ENCODE measurements around the gene PSORS1C1. TPM values are rescaled to one million over a fixed set of nuclear protein-coding genes. Genes with fewer than 3 reads are reported as not detected.

Gene PSORS1C1
- polyA plus RNA-seq, 3 donors from 2014 or later: not detected

GRCh38 chr6:31144296-31144969 lies 29.8 kb downstream of the PSORS1C1 start:
- Mint-ChIP-seq H3K4me3 (no peak overlapping the region), H3K4me1 (no peaks in the 10 kb centered on the region), H3K27ac (no peak overlapping the region), H3K36me3 (peaks cover 0 to 10% (median 0%) of the 10 kb centered on the region in 3 donors), H3K27me3 (ENCODE audit: low read depth in 3 of 3) (peaks cover 0 to 2% (median 1%) of the 10 kb centered on the region in 3 donors), H3K9me3 (no peaks in the 10 kb centered on the region)
- DNase-seq: no peak

DNA sequence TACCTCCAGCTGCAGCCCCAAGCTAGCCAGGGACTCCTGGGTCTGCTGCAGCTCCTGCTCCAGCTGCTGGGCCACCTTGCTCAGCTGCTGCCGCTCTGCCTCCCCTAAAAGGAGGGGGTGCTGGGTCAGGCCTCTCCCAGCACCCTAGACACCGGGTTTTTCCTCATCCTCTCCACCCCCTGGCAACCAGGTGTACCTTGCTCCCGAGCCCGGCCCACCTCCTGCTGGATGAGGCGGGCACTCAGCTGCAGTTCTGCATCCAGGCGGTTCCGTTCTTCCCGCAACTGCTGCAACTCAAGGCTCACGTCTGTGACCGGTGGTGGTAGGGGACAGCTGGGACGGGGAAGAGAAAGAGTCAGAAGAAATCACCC lies 30.4 kb downstream of the PSORS1C1 start:
- no peak for DNase-seq
- Mint-ChIP-seq H3K4me1 (no peaks in the 10 kb centered on the region), H3K27ac (no peak overlapping the region), H3K27me3 (ENCODE audit: low read depth in 3 of 3) (peaks cover 0 to 2% (median 1%) of the 10 kb centered on the region in 3 donors), H3K36me3 (peaks cover 0 to 10% (median 3%) of the 10 kb centered on the region in 3 donors), H3K4me3 (no peak overlapping the region), H3K9me3 (no peaks in the 10 kb centered on the region)

GRCh38 chr6:31145386-31145785 lies 30.8 kb downstream of the PSORS1C1 start:
- no peak for DNase-seq
- Mint-ChIP-seq H3K9me3 (no peaks in the 10 kb centered on the region), H3K36me3 (peaks cover 0 to 10% (median 3%) of the 10 kb centered on the region in 3 donors), H3K27me3 (ENCODE audit: low read depth in 3 of 3) (peaks cover 0 to 2% (median 1%) of the 10 kb centered on the region in 3 donors), H3K4me3 (no peak overlapping the region), H3K4me1 (no peaks in the 10 kb centered on the region), H3K27ac (no peak overlapping the region)

GRCh38 chr6:31149827-31150447 lies 35.3 kb downstream of the PSORS1C1 start:
- Mint-ChIP-seq H3K27me3 (ENCODE audit: low read depth in 3 of 3) (peaks cover 0 to 3% (median 2%) of the 10 kb centered on the region in 3 donors), H3K4me3 (no peak overlapping the region), H3K4me1 (no peaks in the 10 kb centered on the region), H3K9me3 (no peaks in the 10 kb centered on the region), H3K36me3 (peaks cover 0 to 25% (median 7%) of the 10 kb centered on the region in 3 donors), H3K27ac (no peak overlapping the region)
- DNase-seq: no peak

- peaks cover 0 to 2% (median 0%) of the 10 kb centered on the region in 3 donors for H3K27me3 Mint-ChIP-seq (ENCODE audit: low read depth in 3 of 3)
Observed at GRCh38 chr6:31152781-31153180, 38.2 kb downstream of the PSORS1C1 start.

DNA sequence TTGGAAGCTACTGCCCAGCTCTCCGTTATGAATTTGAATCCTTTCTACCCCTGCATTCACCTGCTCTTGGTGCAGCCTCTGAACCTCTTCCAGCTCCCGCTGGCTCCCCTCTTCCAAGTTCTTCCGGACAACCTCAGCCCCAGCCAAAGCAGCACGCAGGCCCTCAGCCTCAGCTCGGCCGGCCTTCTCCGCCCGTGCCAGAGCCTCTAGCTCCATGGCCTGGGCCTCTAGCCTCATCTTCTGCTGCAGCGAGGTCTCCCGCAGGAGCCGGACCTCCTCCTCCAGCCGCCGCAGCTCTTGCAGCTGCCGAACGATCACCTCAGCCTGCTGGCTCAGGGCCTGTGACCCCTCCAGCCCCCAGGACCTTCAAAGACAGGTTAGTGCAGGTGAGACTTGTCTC lies 39.8 kb downstream of the PSORS1C1 start:
- H3K36me3 Mint-ChIP-seq: peaks cover 0 to 20% (median 7%) of the 10 kb centered on the region in 3 donors
- H3K4me1 Mint-ChIP-seq: peaks cover 20 to 26% of the 10 kb centered on the region in 2 donors
- peaks cover 2 to 6% (median 2%) of the 10 kb centered on the region in 3 donors for H3K27me3 Mint-ChIP-seq (ENCODE audit: low read depth in 3 of 3)
- no peak for DNase-seq
- no peak overlapping the region for H3K27ac Mint-ChIP-seq
- H3K4me3 Mint-ChIP-seq: no peak overlapping the region
- no peaks in the 10 kb centered on the region for H3K9me3 Mint-ChIP-seq

More at GRCh38 chr6:31152781-31153180, 38.2 kb downstream of the PSORS1C1 start:
- Mint-ChIP-seq H3K4me1 (peaks cover 9% of the 10 kb centered on the region in 2 donors), H3K27ac (no peak overlapping the region), H3K9me3 (no peaks in the 10 kb centered on the region), H3K36me3 (peaks cover 0 to 20% (median 7%) of the 10 kb centered on the region in 3 donors), H3K4me3 (no peak overlapping the region)
- no peak for DNase-seq

DNA sequence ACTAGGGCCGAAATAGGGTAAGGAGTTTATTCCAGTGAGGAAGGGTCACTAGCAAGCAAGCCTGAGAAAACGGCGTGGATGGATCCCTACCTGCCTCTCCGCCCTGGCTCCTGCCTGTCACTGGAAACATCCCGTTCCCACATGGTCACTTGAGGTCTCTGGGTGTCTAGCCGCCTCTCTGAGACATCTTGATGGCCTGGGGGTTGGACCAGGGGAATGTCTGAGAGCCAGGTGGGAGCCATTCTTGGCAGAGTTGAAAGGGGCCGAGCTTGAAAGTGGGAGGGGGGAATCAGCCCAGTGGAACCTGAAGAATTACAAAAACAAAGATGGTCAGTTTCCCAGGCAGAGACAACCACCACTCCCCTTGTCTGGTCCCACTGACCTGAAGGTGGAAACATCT lies 42.0 kb downstream of the PSORS1C1 start:
- no peak for DNase-seq
- peaks cover 2 to 7% (median 2%) of the 10 kb centered on the region in 3 donors for H3K27me3 Mint-ChIP-seq (ENCODE audit: low read depth in 3 of 3)
- peaks cover 25 to 32% of the 10 kb centered on the region in 2 donors for H3K4me1 Mint-ChIP-seq
- no peaks in the 10 kb centered on the region for H3K9me3 Mint-ChIP-seq
- peaks cover 0 to 8% (median 4%) of the 10 kb centered on the region in 3 donors for H3K36me3 Mint-ChIP-seq
- peak overlapping the region in 3 of 5 donors; percentile 93 to 96 (median 94) for H3K4me3 Mint-ChIP-seq
- H3K27ac Mint-ChIP-seq: no peak overlapping the region

DNA sequence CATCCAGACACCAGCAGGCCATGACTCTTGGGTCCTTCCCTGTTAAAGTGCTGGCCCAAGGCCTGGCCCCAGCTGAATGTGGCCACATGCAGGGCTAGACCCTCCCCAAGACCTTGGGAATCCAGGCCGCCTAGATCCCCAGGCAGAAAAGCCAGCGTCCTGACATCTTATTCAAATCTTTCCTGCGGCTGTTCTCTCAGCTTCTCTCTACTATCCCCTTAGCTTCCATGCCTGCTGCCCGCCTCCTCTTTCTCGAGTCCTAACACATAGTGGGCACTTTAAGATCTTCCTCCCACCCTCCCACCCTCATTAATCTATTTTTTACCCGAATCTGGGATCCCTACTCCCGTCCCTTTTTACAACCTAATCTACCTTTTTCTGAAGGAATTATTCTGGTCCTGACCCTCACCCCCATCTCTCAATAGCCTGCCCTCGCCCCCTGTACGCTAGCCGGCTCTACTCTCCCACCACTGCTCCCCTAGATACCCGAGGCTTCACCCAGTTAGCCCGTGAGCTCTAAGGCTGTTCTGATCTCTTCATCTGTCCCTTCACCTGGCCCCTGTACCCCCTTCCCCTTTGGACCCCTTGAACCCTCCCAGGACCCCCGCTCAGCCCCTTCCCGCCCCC lies 43.0 kb downstream of the PSORS1C1 start, which contains the start of gene CCHCR1:
CCHCR1 (minus strand) TSS at position 290 of the 627 bp plus-strand sequence; CDS start at position 88, 202 bp downstream.
- peak within 1 kb of the TSS; percentile 84 to 96 (median 93) for H3K4me3 Mint-ChIP-seq
- peak within 1 kb of the TSS; percentile 82 to 98 (median 84) for H3K27ac Mint-ChIP-seq
- H3K4me1 Mint-ChIP-seq: peaks cover 25 to 32% of the 10 kb centered on the region in 2 donors
- no peak for DNase-seq
- no peaks in the 10 kb centered on the region for H3K9me3 Mint-ChIP-seq
- H3K36me3 Mint-ChIP-seq: peaks cover 0 to 7% (median 3%) of the 10 kb centered on the region in 3 donors
- H3K27me3 Mint-ChIP-seq (ENCODE audit: low read depth in 3 of 3): peaks cover 2 to 7% (median 2%) of the 10 kb centered on the region in 3 donors

DNA sequence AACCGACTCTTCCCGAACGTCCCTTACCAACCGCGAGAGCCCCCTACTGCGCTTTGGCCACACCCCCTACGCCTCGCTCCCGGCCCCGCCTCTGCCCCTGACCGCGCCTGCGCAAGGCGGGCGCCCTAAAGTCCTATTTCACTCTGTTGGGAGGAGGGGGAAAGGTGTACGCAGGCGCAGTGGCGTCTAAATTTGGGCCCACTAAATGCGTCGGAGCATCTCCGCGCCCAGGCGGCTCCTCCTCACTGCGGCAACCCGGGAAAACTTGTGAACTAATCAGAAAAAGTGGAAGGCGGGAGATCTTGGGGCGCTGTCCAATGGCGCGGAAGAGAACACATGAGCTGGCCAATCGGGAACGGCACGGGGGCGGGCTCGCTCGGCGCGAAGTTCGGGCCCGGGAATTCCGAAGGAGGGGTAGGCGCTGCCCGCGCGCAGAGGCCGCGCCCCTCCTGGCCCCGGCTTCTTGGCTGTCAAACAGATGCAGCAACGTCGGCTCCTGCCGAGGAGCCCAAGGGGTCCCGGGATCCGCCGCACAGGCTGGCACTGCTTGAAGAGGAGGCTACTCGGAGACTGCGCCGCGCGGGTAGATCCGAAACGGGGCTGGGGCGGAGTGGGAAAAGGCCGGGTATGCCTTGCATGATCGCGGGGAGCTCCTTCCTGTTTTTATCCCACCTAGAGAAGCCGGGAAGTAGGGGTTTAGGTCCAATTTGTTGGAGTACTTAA lies 43.7 kb downstream of the PSORS1C1 start, which contains the start of gene TCF19:
TCF19 (plus strand) TSS at position 450 of the 723 bp plus-strand sequence. CDS start 881 bp downstream, outside the sequence.
- peak within 1 kb of the TSS; percentile 84 to 96 (median 93) for H3K4me3 Mint-ChIP-seq

GRCh38 chr6:31158863-31159855 lies 44.6 kb downstream of the PSORS1C1 start:
- Mint-ChIP-seq H3K4me3 (peak overlapping the region; percentile 84 to 96 (median 93)), H3K4me1 (peaks cover 25 to 32% of the 10 kb centered on the region in 2 donors), H3K27me3 (ENCODE audit: low read depth in 3 of 3) (peaks cover 2 to 7% (median 2%) of the 10 kb centered on the region in 3 donors), H3K27ac (peak overlapping the region; percentile 82 to 98 (median 84)), H3K9me3 (no peaks in the 10 kb centered on the region), H3K36me3 (no peaks in the 10 kb centered on the region)
- peak in 1 of 3 donors; percentile 21 for DNase-seq

More for the DNA sequence above, 43.7 kb downstream of the PSORS1C1 start, which contains the start of gene TCF19:
- H3K9me3 Mint-ChIP-seq: no peaks in the 10 kb centered on the region
- H3K27me3 Mint-ChIP-seq (ENCODE audit: low read depth in 3 of 3): peaks cover 2 to 7% (median 2%) of the 10 kb centered on the region in 3 donors
- peaks cover 0 to under 1% (median 0%) of the 10 kb centered on the region in 3 donors for H3K36me3 Mint-ChIP-seq
- DNase-seq: peak; percentile 98 to 99 (median 98)
- H3K27ac Mint-ChIP-seq: peak within 1 kb of the TSS; percentile 82 to 98 (median 84)
- peaks cover 25 to 32% of the 10 kb centered on the region in 2 donors for H3K4me1 Mint-ChIP-seq

GRCh38 chr6:31161216-31162126 lies 46.9 kb downstream of the PSORS1C1 start:
- DNase-seq: no peak
- H3K27ac Mint-ChIP-seq: peak overlapping the region in 1 of 6 donors; percentile 71
- H3K4me1 Mint-ChIP-seq: peaks cover 25 to 32% of the 10 kb centered on the region in 2 donors

More at GRCh38 chr6:31161216-31162126, 46.9 kb downstream of the PSORS1C1 start:
- no peaks in the 10 kb centered on the region for H3K9me3 Mint-ChIP-seq
- peaks cover 2 to 5% (median 2%) of the 10 kb centered on the region in 3 donors for H3K27me3 Mint-ChIP-seq (ENCODE audit: low read depth in 3 of 3)
- H3K36me3 Mint-ChIP-seq: no peaks in the 10 kb centered on the region
- H3K4me3 Mint-ChIP-seq: no peak overlapping the region
